Activated CD8-positive, alpha-beta memory T cell treated with anti-CD3 and anti-CD28 coated beads, Interleukin-2, amount 50 U/mL, for 4 hours (primary cell): ENCODE measurements around the gene SULT2B1.
"Not testable (repeated sequence)": the region's sequence is repeated elsewhere in the genome, so short reads cannot be mapped to it uniquely, and the experiment has no call there.

ENCODE experiments used
- DNase-seq: peaks from one replicate; pipeline ENCODE4 v3.0.0-alpha.2; 2020

The SULT2B1 gene

DNA sequence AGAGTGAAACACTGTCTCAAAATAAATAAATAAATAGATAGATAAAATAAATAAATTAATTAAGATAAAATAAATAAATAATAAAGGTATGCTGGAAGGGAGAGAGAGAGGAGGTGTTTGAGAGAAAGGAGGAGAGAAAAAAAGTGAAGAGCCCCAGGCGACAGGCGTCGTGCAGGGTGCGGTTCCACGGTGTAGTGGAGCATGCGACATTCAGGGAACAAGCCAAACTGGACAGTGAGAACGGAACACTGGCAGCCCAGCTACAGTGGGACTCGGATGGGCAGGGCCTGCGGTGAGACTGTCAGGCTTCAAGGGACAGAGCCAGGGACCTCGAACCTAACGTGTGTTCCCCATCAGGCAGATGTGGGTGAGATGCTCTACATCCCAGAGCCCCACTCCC, 9.4 kb downstream of the SULT2B1 start:
- DNase-seq, result no peak

DNA sequence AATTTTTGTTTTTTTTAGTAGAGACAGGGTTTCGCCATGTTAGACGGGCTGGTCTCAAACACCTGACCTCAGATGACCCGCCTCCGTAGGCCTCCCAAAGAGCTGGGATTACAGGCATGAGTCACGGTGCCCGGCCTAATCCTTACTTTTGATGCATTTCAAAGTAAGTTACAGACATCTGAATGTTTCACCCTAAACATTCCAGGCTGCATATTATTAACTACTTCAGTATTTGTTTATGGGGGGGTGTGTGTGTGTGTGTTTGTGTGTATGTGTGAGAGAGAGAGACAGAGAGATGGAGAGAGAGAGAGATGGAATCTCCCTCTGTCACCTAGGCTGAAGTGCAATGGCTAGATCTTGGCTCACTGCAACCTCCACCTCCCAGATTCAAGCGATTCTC, 13.1 kb downstream of the SULT2B1 start:
- no peak for DNase-seq

DNA sequence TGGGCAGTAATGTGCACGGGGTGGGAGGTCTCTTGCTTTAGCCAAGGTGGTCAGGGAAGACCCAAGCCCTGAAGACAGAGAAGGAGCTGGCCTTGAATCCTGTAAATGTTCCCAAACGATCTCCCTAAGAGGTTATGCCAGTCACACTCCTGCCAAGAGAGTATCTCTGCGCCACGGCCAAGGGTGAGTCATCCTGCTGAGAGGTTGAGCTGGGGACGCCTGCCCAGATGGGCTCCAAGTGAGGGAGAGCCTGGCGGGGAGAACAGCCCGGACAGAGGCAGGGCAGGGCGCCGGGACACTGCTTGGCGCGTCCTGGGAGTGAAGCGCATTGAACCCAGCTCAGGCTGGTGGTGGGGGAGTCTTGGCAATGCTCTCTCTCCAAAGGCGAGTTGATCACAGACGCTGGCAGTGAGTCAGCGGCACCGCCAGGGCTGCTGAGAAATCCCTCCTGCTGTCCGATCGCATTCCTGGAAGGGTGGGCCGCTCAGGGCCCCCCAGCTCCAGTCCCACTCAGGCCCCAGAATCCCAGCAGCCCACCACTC, 16.4 kb downstream of the SULT2B1 start:
- no peak for DNase-seq

DNA sequence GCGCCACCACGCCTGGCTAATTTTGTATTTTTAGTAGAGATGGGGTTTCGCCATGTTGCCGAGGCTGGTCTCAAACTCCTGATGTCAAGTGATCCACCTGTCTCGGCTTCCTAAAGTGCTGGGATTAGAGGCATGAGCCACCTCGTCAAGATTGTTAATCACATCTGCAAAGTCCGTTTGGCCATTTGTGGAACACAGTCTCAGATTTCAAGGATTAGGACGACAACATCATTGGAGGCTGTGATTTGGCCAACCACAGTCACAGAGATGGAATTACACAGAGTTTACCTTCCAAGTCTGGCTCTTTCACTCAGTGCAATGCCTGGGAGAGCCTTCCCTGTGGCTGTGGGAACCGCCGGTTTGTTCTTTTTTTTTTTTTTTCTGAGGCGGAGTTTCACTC, 17.8 kb downstream of the SULT2B1 start:
- DNase-seq, result no peak

DNA sequence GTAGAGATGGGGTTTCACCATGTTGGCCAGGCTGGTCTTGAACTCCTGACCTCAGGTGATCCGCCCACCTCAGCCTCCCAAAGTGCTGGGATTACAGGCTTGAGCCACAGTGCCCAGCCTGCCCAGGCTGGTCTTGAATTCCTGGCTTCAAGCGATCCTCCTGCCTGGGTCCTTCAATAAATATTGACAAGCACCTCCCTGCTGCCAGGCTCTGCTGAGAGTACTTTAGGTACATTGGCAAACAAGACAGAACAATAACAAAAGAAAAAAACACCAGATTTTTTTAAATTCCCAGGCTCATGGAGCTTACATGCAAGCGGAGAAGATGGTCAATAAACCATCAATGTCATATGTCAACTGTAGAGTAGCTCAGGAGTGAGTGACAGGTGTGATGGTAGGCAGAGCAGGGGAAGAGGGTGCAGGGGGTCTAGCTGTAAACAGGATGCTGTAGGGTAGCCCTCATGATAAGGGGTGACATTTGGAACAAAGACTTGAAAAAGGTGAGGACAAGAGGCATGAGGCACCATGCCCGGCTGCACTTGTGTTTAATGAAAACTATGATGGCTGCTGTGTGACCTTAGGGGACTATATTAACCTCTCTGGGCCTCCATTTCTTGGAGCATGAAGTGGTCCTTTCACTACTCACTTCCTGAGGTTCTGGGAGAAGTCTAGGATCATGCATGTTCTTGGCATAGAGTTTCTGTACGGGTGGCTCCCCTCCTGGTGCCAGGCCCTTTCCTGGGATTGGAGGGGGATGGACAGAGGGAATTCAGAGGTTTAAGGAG, 19.6 kb downstream of the SULT2B1 start:
- DNase-seq, result no peak

DNA sequence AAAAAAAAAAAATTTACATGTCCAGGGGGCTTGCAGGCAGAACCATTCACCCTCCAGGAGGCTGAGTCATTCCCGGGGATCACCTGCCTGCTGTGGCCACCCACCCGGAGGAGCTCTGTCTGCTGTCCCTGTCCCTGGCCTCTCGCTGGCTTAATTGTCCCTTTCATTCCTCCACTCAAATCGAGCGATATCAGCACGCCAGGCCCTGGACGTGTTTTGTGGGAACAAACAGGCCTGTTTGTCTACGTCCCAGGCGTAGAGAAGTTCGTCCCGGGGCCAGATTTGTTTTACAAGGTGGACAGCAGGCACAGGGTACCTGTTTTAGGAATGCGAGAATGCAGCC, 21.2 kb downstream of the SULT2B1 start:
- DNase-seq, result no peak

DNA sequence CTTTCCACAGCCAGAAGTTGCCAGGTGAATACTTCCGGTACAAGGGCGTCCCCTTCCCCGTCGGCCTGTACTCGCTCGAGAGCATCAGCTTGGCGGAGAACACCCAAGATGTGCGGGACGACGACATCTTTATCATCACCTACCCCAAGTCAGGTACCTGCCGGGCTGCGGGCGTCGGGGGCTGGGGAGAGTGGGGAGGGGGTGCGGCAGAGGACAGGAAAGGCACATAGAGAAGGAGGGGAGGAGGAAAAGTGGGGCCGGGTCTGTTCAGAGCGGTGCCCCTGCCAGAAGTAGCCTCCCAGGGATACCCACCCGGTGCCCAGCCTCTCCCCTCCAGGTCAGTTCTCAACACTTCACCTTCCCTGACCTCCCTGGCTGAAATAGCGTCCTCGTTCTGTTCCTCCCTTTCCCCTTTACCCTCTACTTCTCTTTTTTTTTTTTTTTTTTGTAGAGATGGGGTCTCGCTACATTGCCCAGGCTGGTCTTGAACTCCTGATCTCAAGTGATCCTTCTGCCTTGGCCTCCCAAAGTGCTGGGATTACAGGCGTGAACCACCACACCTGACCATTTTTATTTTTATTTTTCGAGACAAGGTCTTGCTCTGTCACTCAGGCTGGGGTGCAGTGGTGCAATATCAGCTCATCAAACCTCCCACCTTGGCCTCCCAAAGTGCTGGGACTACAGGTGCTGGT, 24.1 kb downstream of the SULT2B1 start:
- no peak for DNase-seq

DNA sequence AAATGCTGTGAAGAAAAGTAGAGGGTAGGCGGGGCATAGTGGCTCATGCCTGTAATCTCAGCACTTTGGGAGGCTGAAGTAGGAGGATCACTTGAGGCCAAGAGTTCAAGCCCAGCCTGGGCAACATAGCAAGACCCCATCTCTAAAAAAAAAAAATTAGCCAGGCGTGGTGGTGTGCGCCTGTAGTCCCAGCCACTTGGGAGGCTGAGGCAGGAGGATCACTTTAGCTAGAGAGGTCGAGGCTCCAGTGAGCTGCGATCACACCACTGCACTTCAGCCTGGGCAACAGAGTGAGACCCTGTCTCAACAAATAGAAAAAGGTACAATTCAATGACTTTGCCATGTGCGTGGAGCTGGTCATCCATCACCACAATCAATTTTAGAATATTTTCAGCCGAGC, 25.9 kb downstream of the SULT2B1 start:
- not testable (repeated sequence) for DNase-seq

DNA sequence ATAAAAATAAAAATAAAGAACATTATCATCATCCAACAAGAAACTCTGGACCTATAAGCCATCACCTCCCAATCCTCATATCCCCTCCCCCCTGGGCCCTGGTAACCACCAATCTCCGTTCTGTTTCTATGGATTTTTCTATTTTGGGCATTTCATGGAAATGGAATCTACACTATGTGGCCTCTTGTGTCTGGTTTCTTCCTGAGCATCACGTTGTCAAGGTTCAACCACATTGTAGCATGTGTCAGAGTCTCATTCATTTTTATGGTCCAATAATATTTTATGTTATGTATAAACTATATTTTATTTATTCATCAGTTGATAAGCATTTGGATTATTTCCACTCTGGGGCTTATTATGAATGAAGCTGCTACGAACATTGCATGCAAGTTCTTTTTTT, 26.9 kb downstream of the SULT2B1 start:
- no peak for DNase-seq

DNA sequence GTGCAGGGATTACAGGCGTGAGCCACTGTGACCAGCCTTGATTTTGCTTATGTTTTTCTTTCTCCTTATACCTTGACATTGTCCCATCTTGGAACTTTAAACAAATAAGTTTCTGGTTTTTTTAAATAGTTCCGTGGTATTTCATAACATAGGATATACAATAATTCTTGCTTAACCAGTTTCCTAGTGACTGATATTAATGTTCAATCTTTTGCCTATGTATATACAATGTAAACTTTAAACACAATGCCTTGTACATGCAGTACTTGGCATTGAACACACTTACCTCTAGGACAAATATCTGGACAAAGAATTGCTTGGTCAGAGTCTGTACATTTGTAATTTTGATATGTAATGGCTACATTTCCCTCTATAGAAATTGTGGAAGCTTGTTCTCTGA, 30.2 kb downstream of the SULT2B1 start:
- no peak for DNase-seq

DNA sequence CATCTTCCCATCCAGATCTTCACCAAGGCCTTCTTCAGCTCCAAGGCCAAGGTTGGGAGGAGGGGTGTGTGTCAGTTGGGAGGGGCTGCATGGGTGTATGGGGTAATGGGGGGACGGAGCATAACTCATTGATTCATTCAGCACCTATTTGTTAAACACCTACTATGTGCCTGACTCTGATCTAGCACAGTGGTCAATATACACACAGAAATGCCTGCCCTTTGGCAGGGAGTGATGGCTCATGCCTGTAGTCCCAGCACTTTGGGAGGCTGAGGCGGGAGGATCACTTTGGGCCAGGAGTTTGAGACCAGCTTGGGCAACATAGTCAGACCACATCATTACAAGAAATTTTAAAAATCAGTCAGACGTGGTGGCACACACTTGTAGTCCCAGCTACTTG, 35.4 kb downstream of the SULT2B1 start:
- no peak for DNase-seq

DNA sequence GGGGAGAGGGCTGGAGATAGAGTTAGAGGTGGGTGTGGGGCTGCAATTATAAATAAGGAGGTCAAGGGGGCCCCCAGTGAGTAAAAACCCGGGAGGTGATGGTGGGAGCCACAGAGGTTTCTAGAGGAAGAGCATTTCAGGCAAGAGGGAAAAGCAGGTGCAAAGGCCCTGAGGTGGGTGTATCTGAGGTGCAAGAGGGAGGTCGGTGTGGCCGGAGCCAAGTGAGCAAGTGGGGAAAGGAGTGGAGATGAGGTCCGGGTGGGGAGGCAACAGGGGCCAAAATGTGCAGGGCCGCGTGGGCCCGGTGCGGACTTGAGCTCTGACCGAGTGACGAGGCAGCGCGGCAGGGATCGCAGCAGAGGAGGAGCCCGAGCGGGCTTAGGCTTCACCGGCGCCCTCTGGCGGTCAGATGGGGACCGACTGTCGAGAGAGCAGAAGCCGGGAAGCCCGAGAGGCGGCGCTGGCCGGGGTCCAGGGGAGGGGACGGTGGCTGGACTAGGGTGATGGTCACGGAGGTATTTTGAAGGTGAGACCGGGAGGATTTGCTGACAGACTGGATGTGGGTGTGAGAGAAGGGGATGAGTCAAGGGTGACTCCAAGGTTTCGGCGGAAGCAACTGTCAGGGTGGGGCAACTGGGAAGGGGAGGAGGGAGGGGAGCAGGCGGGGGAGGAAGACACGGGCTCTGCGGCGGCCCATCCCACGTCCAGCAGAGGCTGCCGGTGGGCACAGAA, 36.9 kb downstream of the SULT2B1 start:
- DNase-seq, result peak; percentile 85

DNA sequence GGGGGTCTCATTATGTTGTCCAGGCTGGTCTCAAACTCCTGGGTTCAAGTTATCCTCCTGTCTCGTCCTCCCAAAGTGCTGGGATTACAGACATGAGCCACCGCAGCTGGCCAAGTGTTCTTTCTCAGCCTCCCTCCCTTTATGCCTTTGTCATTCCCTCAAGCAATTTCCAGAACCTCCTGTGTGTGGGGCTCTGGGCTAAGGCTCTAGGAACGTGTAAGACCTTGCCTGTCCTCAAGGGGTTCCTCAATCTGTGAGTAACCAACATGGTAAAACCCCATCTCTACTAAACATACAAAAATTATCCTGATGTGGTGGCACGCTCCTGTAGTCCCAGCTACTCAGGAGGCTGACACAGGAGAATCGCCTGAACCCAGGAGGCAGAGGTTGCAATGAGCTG, 39.0 kb downstream of the SULT2B1 start:
- no peak for DNase-seq

DNA sequence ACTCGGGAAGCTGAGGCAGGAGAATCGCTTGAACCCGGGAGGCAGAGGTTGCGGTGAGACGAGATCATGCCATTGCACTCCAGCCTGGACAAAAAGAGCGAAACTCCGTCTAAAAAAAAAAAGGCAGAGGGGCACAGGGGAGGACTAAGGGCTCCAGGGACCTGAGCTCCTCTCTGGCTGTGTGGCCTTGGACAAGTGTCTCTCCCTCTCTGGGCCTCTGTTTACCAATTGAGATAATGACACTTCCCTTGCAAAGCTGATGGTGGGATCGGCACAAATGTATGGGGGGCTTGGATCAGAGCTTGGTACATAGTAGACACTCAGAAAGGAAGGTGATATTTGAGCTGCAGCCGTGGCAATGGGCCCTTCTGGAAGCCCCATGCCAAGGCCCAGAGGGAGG, 43.2 kb downstream of the SULT2B1 start:
- DNase-seq, result no peak

DNA sequence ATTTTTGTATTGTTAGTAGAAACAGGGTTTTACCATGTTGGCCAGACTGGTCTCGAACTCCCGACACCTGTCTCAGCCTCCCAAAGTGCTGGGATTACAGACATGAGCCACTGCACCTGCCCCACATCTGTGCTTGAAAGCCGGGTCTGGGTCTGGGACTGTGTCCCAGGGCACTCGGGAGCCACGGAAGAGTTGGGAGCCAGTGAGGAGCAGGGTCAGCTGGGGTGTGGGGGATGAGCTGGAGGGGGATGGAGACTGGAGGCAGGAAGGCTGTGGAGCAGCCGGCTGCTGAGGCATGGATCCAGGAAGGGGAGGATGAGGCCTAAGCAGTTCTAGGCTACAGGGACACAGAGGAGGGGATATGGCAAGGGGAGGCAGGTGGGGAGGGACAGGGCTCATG, 43.9 kb downstream of the SULT2B1 start:
- no peak for DNase-seq

DNA sequence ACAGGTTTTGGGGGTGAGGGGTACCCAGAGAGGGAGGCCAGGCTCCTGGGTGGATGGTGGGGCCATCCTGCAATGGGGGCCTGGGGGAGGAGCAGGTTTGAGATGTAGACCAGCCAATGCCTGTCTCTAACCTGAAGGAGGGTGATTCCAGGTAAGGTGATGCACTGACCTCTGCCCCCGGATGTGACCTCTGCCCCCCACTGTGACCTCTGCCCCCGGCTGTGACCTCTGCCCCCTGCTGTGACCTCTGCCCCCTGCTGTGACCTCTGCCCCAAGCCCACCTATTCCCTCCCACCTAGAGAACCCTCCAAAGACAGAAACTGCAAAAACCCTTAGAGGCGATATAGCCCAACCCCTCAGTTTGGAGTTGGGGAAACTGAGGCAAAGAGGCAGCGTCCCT, 44.3 kb downstream of the SULT2B1 start:
- no peak for DNase-seq

DNA sequence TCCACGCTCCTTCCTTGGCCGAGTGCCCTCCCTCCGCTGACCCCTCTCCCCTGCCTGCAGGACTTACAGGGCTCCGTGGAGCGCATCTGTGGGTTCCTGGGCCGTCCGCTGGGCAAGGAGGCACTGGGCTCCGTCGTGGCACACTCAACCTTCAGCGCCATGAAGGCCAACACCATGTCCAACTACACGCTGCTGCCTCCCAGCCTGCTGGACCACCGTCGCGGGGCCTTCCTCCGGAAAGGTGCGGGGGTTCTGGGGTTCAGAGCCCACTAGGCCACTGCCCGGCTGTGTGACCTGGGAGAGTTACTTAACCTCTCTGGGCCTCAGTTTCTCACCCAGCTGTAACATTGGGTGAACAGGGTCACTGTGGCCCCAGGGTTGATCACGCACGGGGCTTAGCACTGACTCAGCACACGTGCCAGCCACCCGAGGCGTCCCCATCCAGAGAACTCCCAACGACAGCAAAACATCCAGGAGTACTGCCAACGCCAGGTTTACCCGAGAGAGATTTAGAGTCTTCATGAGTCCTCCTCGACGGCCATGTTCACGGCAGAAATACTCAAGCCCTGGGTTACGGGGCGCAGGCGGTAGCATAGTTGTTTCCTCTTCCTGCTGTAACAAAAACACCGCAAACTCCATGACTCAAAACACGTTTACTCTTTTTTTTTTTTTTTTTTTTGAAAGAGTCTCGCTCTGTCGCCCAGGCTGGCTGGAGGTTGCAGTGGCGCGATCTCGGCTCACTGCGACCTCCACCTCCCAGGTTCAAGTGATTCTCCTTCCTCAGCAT, 44.9 kb downstream of the SULT2B1 start:
- peak; percentile 33 for DNase-seq

DNA sequence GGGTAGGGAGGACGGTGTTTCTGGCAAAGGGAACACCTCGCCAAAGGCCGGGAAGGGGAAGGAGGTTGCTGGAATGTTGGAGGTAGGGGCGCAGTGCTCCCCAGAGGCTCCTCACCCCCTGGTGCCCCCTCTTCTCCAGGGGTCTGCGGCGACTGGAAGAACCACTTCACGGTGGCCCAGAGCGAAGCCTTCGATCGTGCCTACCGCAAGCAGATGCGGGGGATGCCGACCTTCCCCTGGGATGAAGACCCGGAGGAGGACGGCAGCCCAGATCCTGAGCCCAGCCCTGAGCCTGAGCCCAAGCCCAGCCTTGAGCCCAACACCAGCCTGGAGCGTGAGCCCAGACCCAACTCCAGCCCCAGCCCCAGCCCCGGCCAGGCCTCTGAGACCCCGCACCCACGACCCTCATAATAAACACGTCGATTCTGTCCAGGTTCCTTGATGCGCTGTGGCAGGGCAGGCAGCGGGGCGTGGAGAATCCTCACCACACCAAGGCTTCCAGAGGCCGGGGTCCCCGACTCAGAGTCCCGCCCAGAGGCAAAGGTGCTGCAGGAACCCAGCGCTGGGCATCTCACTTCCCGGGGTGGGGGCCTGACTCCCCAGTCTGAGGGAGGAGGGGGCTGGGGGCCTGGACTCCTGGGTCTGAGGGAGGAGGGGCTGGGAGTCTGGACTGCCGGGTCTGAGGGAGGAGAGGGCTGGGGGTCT, 47.2 kb downstream of the SULT2B1 start:
- DNase-seq, result no peak

DNA sequence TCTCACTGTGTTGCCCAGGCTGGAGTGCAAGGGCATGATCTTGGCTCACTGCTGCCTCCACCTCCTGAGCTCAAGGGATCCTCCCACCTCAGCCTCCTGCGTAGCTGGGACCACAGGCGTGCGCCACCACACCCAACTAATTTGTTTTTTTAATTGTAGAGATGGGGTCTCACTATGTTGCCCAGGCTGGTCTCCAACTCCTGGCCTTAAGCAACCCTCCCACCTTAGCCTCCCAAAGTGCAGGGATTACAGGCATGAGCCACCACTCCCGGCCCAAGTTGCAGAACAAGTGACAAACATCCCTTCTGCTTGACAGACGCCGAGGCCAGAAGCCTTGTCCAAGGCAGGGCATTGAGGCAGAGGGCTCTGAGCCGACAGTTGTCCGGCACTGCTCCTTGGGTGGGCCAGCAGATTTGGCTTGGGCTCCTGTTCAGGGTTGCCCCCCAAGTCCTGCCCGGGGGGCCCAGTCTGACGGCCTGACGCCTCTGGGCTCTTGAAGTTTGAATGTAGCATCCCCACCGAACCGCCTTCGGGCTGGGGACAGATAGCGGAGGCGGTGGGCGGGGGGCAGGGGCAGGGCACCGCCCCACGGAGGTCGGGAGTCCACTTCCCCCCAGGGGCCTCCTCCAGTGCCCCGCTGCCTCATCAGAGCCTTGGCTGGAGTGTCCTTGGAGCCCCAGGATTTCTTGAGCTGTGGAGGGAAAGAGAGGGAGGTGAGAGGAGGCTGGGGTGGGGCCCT, 48.9 kb downstream of the SULT2B1 start:
- DNase-seq, result no peak

DNA sequence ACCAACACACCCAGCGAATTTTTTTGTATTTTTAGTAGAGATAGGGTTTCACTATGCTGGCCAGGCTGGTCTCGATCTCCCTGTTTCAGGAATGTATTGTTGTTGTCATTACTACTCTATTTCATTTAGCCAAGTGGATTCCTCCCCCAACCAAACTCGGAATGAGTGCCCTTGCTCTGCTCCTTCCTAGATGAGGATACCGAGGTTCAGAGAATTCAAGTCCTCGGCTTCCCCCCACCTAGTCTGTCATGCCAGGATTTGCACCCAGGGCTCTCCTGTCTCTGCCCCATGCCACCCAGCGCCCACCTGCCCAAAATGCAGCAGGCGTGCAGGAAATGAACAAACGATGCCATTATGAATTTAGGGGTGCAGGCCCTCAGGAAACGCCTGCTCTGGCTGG, 51.0 kb downstream of the SULT2B1 start:
- no peak for DNase-seq

DNA sequence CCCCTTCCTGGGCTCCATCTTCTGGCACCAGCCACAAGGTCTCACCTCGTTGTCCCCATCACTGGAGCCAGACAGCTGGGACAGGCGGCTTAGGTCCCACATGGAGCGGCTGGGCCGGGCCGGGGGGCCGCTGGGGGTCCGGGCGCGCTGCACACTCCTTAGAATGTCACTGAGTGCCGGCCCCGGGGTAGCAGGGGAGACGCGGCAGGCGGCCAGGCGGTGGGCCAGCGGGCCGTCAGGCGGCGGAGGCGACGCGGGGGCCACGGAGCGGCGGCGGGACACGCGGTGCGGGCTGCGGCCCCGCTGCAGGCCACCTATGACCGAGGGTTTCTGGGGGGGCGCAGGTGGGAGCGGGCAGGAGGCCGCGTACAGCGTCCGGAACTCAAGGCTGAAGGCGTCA, 51.5 kb downstream of the SULT2B1 start:
- no peak for DNase-seq

DNA sequence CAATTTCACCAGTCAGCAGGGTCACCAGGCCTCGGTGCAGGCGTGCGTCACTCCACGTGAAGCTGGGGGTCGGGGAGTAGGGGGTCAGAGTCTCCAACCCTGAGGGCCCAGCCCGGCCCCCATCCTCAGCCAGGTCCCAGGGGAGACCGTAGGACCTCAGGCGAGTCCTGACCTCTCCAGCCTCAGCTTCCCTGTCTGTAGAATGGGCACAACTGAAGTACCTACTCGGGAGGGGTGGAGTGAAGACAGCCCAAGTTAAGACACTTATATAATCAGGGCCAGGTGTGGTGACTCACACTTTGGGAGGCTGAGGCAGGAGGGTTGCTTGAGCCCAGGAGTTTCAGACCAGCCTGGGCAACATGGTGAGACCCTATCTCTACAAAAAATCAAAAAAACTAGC, 51.9 kb downstream of the SULT2B1 start:
- DNase-seq, result no peak
